ENCODE results near the gene OGG1.
A peak's percentile ranks its signal among the peaks of the same experiment; 100 is the strongest.
"Not testable (repeated sequence)": the region's sequence is repeated elsewhere in the genome, so short reads cannot be mapped to it uniquely, and the experiment has no call there.

The OGG1 gene

DNA sequence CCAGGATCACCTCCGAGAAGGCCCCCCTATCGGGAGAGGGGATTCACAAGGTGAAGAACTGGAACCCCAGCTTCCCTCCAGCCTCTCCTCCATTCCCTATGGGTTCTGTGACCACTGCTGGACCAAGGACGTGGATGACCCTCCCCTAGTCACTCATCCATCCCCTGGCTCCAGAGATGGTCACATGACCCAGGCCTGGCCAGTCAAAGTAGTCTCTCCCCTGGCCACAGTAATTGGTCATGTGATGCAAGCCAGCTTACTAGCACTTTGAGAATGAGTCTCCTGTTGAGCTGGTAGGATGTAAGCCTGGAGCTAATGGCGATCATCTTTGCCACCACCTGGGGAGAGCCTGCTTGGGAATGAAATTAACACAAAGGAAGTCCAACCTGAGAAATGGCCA lies 16.1 kb downstream of the OGG1 start:
- DNase-seq (ENCODE audit: low read depth): no peak

DNA sequence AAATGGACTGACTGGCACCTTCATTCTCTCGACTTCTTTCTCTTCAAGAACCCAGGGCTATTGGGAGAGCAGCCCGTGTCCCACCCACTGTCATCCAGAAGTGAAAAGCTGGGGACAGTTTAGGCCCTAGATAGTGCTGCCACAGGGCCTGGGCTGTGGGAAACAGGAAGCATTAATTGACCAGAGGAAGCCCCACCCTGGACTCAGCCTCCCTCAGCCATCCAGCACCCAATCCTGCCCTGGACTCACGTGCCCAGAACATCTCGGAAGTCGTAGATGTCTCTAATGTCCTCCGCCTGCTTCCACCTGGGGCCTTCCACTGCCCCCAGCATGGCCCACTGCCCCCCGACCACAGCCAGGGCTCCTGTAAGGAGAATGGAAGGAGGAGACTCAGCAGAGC lies 17.7 kb downstream of the OGG1 start:
- no peak for DNase-seq (ENCODE audit: low read depth)

DNA sequence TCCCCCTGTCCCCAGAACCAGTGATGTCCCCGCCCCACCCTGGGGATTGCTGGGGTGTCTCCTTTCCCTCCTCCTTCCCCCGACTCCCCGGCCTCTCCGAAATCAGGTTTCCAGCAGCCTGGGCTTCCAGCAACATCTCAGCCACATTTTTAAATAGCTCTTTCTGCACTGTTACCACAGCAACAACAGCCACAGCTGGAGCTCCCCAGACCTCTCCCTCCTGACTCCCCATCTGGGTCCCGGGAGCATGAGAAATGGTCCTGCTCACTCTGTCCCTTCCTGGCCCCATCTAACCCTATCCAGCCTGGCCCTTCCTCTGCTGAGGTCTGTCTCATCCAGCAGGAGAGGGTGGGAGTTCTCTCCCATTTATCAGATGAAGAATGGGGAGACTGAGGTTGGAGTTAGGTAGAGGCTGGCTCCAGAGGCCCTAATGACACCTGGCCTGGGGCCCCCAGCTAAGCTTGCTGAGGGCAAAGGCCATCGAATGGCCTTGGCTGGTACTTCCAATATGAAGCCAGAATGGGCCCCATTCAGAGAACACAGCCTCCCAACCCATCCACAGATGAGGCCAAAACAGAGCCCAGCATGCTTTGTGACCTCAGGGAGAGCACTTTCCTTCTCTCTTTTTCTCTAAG lies 18.5 kb downstream of the OGG1 start:
- DNase-seq (ENCODE audit: low read depth): no peak

DNA sequence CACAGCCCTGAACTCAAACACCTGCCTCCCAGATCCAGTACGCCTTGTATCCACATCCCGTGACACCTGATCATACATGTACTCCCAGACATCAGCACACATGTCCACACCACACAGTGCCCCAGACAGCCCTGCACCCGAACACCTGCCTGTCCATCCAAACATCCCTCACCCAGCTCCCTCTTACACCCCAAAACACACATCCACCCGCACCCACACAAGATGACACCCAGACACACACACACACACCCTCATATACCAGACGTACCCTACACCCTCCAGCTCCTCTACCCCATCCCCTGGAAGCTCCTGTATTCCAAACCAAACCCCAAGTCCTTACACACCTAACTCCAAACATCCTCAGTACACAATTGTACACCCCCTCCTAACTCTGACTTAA lies 19.3 kb downstream of the OGG1 start:
- no peak for DNase-seq (ENCODE audit: low read depth)

DNA sequence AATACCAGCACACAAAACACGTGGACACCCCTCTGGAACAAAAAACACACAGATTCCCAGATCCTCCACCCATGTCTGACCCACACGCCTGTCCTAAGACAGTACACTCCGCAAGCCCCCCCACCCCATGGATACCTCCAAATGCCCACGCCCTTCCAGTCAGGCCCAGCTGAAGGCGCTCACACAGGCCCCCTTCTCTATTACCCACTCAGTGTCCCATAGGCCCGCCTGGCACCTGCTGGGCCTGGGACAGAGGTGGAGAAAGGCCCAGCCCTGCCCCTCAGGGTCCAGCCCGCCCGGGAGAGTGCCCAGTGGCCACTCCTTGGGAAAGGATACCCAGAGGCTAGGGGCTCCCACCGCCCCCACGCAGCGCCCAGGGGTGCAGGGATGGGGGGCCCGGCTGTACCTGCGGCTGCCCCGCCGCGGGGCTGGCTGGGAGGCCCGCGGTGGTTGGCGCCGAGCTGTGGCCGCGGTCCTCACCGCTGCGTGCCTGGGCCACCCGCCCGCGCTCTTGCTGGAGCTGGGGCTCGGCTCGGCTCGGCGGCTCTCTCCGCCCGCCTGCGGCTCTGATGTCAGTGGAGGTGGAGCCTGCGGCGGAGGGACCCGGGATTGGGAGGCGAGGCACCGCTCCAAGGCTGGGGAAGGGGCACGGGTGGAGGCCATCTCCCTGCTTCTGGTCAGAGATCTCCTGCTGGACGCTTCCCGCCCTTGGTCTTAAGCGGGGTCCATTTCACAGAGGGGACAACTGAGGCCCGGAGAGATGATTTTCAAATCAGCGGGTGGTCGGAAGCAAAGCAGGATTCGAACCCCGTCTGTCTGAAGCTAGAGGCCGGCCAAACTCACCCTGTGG lies 19.9 kb downstream of the OGG1 start, which contains the start of gene CAMK1:
TSS of gene CAMK1 (minus strand) at position 522 of the 850 bp plus-strand sequence. CDS start 2,198 bp downstream, outside the sequence.
- peak; percentile 26 for DNase-seq (ENCODE audit: low read depth)

DNA sequence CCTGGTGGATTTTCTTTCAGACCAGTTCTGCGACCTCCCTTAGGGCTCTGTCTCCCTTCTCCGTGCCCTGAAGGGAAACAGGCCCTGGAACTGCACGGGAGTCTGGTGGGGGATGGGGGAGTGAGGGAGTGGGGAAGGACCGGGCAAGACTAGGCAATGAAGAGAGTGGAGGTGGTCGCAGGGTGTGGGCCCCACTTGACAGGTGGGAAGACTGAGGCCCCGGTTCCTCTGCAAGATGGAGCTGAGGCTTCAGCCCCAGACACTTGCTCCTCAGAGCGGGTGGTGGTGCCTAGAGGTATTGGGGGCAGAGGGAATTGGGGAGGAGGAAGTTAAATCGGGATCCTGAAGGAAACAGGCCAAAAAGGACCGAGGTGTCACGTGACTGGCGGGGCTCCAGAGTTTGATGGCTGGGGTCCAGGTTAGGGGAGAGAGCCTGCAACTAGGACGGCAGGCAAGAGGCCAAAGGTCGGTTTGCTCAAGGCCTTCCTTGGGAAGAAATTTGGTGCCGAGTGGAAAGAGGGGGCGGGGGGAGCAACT lies 20.6 kb downstream of the OGG1 start:
- DNase-seq (ENCODE audit: low read depth): no peak

DNA sequence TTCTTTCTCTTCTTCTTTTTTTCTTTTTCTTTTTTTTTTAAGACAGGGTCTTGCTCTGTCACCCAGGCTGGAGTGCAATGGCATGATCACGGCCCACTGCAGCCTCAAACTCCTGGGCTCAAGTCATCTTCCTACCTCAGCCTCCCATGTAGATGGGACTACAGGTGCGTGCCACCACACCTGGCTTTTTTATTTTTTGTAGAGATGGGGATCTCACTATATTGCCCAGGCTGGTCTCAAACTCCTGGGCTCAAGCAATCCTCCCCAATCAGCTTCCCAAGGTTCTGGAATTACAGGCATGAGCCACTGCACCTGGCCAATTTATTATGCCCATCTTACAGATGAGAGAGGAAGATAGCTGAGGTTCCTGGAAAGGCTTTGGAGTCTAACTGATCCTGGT lies 21.3 kb downstream of the OGG1 start:
- DNase-seq (ENCODE audit: low read depth): not testable (repeated sequence)

DNA sequence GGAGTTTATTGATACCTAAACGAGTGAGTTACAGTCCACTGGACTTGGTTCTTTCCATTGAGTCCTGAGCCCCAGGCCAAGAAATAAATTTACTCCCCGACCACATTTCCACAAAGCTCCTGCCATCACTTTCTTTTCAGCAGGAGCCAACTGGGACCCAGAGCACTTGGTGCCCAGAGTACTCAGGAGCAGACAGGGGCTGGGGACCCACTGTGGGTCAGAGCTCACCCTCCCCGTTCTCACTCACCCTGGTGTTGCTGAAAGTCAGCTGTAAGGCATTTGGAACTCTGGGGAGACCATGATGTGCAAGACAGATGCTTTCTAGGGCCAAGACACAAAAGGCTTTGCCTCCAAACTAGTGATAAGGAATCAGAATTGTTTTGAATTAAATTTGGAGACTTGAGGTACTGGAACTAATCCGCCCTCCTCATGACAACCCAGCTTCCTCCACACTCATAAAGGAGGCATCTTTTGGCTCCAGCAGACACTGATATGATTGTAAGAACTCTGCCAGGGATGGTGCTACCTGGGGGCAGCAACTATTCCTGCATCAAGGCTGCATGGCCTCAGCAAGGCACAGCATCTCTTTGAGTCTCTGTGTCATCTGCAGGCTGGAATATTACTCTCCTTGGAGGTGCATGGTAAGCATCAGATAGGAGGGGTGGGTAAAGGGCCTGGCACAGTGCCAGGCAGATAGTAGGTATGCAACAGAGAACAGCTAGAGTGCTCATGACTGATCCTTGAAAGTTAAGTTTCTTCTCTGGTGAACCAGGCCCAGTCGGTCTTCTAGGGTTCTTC lies 27.3 kb downstream of the OGG1 start:
- DNase-seq (ENCODE audit: low read depth): no peak

DNA sequence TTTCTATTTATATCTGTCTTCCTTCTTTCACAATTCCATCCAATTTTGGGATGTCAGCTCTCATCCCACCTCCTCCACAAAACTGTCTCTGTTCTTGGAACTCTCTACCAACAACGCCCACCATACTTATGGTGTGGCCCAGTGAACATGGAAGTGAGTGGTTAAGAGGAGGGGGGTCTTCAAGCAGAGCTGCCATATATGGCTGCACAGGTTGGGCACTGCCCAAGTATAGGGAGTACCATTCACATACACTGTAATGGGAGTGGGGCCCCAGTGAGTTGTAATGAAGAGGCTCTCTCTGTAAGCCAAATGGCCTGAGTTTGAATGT lies 27.9 kb downstream of the OGG1 start:
- DNase-seq (ENCODE audit: low read depth): no peak

DNA sequence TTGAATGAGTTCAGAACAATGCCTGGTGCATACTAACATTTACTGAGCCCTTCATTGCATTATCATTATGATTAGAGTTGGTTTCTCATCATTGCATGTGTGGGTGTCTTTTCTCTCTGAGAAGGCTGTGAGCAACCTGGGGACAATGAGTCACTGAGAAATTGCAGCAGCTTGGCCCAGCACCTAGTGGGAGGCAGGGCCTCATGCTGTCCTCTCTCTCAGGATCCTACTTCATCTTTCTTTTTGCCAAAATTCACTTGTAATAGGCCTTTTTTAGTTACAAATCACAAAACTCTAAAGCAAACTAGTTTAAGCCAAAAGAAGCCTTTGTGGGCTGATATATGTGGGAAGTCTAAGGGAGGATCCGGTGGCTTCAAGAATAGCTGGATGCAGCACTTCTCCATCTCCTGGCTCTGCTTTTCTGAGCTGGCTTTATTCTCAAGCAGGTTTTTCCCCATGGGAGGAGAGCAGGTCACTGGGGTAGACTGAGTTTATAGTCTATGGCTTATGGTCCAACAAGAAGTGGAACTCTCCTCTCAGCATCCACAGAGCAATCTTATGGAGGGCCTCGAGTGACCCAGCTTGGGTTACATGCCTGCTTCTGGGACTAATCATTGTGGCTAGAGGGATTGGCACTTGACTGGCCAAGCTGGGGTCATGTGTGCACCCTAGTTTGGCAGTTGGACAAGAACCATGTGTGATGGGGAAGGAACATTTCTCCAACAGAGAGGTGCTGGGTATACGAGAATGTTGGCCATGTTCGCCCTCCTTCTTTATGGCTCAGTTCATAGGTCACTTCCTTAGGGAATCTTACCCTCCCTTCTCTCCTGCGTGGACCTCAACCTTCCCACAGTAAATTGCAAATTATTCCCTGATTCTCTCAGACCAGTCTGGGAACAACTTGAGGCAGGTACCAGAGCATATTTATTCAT lies 28.7 kb downstream of the OGG1 start:
- DNase-seq (ENCODE audit: low read depth): no peak

DNA sequence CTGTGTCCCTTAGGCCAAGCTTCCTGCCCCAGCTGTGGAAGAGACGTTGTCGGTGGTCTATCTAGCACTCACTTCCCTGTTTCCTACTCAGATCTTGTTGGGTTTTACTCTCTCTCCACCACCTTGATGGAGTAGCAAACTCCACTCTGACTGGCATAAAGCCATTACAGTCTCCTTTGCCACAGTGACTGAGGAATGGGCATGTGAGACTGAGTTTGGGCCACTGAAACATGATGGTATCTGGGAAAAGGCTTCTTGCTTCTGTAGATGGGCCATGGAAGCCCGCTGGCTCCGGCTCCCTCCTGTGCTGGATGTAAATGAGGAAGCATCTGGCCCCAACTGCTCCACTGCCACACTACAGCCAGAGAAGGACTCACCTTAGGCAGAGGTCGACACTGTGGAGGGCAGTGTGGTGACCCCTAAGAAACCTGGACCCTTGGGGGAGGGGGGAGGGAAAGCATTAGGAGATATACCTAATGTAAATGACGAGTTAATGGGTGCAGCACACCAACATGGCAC lies 29.4 kb downstream of the OGG1 start:
- DNase-seq (ENCODE audit: low read depth): no peak

DNA sequence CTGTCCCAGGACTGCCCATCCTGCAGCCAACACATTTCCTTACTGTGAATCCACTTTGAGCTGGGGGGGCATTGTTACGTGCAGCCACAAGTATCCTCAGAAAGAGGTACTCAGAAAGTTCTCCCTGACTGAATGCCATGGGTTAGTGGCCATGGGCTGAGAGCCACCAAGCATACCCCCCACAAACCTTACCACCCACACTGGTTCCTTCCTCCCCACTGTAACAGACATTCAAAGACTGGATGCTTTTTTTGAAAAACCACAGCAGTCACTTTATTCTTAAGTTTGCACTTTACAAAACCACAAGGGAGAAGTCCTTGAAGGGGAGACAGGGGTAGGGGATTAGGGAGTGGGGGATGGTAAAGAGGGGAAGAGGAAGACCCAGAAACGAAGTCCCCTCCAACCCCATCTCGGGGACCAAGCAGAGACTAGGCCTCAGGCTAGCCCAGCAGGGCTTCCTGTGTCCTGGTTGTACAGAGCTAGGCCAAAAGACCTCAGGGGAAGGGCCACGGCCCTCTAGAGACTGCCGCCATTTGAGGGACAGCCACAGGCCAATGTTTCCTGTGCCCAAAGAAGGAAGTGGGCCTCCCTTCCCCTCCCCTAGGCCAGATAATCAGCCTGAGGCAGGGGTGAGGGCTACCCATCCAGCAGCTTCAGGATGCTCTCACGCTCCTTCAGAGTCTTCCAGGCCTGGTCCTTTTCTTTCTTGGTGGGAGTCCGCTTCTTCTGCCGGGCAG lies 30.1 kb downstream of the OGG1 start:
- DNase-seq (ENCODE audit: low read depth): no peak

DNA sequence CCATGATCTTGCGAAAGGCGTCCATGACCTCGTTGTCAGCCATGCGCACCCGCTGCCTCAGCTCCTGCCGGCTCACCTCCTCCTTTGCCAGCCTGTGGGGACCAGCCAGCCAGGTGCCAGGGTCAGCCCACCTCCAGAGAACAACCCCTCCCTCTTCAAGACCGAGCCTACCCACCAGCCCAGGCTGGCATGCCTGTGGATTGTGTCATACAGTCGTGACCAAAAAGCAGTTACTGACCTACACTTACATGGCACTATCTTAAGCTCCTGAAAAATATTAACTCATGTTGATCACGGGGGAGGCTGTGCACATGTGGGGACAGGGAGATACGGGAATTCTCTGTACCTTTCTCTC lies 30.7 kb downstream of the OGG1 start:
- DNase-seq (ENCODE audit: low read depth): no peak

DNA sequence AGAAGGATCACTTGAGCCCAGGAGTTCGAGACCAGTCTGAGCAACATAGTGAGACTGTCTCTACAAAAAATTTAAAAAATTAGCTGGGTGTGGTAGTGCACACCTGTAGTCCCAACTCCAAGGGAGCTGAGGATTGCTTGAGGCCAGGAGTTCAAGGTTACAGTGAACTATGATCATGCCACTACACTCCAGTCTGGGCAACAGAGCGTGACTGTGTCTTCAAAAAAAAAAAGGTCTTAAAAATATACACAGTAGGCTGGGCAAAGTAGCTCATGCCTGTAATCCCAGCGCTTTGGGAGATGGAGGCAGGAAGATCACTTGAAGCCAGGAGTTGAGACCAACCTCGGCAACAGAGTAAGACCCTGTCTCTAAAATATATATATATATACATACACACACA lies 31.2 kb downstream of the OGG1 start:
- DNase-seq (ENCODE audit: low read depth): no peak

DNA sequence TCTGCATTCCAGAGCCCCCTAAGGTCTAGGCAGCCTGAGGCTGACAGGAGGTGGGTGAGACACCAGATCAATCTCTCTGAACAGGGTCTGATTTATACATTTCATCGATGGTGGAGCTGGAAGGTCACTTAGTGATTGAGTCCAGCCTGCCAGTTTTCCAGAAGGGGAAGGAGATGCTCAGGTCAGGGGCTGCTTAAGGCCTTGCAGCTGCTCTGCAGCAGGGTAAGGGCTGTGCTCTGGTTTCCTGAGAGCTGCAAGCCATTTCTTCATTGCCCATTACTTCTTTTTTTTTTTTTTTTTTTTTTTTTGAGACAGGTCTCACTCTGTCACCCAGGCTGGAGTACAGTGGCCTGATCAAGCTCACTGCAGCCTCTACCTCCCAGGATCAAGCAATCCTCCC lies 31.8 kb downstream of the OGG1 start:
- DNase-seq (ENCODE audit: low read depth): no peak

DNA sequence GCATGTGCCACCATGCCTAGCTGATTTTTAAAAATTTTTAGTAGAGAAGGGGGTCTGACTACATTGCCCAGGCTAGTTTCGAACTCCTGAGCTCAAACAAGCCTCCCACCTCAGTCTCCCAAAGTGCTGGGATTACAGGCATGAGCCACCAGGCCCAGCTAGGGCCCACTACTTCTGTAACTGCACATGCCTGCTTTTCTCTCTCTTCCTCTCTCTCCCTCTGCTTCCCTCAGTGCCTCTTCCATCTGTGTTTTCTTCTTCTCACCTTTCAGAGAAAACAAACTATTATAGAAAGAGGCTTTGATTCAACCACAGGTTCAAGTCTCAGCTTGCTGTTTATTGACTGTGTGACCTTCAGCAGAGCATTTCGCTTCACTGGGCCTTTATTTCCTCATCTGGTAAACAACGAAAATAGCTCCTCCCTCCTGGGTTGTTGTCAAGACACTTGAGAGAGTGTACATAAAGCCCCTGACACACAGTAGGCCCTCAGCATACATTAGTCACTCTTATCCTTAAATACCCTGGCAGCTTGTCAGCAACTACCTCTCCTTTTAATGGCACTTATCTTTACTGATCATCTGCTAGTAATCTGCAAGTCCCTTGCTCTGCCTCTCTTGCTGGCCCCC lies 32.3 kb downstream of the OGG1 start:
- DNase-seq (ENCODE audit: low read depth): no peak

DNA sequence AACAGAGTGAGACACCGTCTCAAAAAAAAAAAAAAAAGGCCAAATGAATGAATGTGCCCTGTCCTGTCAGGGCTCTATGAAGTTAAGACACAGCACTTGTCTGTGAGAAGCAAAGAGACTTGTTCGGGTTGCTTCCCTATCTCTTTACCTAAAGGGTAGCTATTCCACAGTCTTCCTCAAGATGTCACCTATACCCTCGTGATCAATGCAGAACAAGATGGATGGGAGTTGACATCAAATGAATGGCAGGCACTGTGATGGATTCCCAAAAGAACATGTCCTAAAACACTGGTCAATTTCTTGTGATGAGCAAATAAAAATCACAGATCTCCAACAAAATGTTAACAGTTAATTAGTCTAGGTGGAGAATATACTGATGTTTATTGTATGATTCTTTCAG lies 33.0 kb downstream of the OGG1 start:
- DNase-seq (ENCODE audit: low read depth): no peak

DNA sequence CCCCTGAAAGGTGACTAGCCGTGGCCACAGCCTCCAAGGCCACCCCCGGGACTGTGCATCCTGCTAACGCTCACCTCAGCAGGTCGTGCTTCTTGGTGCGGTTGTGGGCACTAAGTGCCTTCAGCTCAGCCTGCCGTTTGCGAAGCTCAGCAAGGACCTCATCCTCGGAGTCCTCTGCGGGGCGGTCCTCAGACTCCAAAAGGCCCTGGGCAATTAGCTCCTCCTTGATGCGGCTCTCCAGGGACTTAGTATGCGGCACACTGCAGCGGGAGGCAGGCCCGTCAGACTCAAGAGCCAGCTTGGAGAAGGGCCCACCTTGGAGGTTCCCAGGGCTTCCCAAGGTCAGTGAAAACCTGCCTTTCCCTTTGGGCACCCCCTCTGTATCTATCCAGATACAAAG lies 34.2 kb downstream of the OGG1 start:
- DNase-seq (ENCODE audit: low read depth): no peak

DNA sequence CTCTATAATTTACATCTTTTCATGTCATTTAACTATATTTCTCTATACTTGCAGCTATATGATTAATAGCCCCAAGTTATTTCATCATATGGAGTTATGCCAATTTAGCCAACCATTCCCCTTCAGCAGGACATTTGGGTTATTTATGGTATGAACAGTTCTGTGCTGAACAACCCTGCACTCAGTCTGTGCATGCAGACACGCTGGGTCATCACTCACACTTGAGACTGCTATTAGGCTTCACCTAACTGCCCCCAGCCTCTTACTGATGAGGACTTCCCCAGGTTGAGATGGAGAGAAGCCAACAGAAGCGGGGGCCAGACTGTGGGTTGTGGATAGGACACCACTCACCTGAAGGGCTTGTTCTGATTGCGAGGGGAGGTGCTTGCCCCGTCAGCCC lies 35.2 kb downstream of the OGG1 start:
- DNase-seq (ENCODE audit: low read depth): no peak

DNA sequence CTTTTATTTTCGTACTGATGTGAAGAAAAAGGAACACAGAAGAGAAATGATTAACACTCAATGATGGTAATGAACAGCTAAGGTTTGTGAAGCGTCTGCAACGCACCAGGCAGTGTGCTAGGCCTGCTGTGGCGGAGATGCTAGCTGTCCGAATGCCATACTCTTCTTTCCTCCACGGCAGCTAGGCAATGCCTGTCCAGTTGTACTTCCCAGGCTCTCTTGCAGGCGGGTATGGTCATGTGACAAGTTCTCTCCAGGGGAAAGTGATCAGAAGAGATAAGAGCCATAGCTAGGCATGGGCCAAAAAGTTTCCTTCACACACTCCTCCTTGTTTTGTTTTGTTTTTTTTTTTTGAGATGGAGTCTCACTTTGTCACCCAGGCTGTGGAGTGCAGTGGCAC lies 35.9 kb downstream of the OGG1 start:
- no peak for DNase-seq (ENCODE audit: low read depth)

Data from activated T-cell treated with anti-CD3 and anti-CD28 coated beads for 1 hour (primary cell).